ENCODE measurements around the gene TUNAR.

GRCh38 chr14:95876761-95877538 is at the start of gene TUNAR:
- no peak for TF ChIP-seq CTCF (IDR thresholded peaks at IDR 0.05; ENCODE audit: low read length)
- TF ChIP-seq EZH2 (IDR thresholded peaks at IDR 0.05; ENCODE audit: borderline replicate concordance, low read length) = no peak

All from OCI-LY1 (cell line).